ENCODE measurements around the gene BMPR1A.

GRCh38 chr10:86979296-86979818 lies 222.9 kb downstream of the BMPR1A start:
- TF ChIP-seq POLR2AphosphoS5 (IDR thresholded peaks at IDR 0.05; ENCODE audit: low read depth): no peak
- TF ChIP-seq CTCF (IDR thresholded peaks at IDR 0.05; ENCODE audit: insufficient read depth, low read length): no peak
- no peak for TF ChIP-seq REST (IDR thresholded peaks at IDR 0.05; ENCODE audit: insufficient replicate concordance, low read depth)
